ENCODE measurements around the gene UBE2H.

GRCh38 chr7:129889133-129889844 is 63.5 kb downstream of the UBE2H start:
- TF ChIP-seq TARDBP (IDR thresholded peaks at IDR 0.05) (no peak), NFRKB (IDR thresholded peaks at IDR 0.05) (no peak), HDGF (IDR thresholded peaks at IDR 0.05; ENCODE audit: borderline replicate concordance) (no peak), BHLHE40 (IDR thresholded peaks at IDR 0.05; ENCODE audit: borderline replicate concordance) (no peak), SP1 (IDR thresholded peaks at IDR 0.05) (no peak)
